ENCODE results near the gene GRB10.

DNA sequence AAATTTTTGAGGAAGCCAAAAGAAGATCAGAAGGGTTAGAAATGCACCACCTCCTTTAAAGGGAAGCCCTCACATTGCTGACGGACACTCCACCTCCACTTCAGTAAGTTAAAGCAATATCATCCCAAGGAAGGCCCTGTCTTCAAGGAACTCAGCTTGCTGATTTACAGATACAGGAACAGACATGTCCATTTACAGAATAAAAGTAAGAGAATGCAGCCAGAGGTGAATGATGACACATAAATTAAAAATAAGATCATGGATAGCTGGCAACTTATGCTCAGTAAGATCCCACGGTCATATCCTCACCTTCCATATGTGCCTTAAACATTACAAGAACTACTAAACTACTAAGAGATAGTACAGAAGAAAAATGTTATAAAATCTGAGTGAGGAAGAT lies 20.4 kb downstream of the GRB10 start:
- TF ChIP-seq, protein P1, sequence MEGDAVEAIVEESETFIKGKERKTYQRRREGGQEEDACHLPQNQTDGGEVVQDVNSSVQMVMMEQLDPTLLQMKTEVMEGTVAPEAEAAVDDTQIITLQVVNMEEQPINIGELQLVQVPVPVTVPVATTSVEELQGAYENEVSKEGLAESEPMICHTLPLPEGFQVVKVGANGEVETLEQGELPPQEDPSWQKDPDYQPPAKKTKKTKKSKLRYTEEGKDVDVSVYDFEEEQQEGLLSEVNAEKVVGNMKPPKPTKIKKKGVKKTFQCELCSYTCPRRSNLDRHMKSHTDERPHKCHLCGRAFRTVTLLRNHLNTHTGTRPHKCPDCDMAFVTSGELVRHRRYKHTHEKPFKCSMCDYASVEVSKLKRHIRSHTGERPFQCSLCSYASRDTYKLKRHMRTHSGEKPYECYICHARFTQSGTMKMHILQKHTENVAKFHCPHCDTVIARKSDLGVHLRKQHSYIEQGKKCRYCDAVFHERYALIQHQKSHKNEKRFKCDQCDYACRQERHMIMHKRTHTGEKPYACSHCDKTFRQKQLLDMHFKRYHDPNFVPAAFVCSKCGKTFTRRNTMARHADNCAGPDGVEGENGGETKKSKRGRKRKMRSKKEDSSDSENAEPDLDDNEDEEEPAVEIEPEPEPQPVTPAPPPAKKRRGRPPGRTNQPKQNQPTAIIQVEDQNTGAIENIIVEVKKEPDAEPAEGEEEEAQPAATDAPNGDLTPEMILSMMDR (IDR thresholded peaks at IDR 0.05): no peak
- no peak for TF ChIP-seq EP300 (IDR thresholded peaks at IDR 0.05)

All from ovary (tissue), 3 donors.